ENCODE measurements around the gene CEP43. TPM values are rescaled to one million over a fixed set of nuclear protein-coding genes. Genes with fewer than 3 reads are reported as not detected.

CEP43 gene
- total and polyA plus RNA-seq, 10 of the 15 experiments (the other 5 are each of a cell fraction or from before 2014, with no cell fraction given): 7.7 to 49.9 (median 24.6) TPM

DNA sequence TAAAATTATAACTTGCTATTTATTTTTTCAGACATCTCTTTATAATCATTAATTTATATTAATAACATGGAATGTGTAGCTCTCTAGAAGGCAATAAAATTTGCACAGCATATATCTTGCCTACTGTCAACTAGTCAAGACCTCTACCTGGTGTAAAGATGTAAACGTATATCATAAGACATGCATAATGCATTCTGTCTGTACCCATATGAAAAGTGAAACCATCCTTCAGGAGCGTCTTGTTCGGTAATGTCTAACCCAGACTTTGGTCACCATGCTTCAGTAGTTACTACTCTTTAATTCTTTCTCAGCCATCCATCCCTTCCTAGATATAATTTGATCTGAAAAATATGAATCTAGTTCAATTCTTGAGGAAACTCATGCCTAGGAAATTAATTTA is 21.0 kb downstream of the CEP43 start:
- intact Hi-C loops (cut with micrococcal nuclease; ENCODE audit: unreplicated experiment) (no loop called here), in situ Hi-C loops (cut with MboI) (loop anchor here (25.0 kb wide), 1 partner anchor 117 kb away; no protein-coding TSS in a partner anchor)
- no peak for TF ChIP-seq RFX5 (IDR thresholded peaks at IDR 0.05; ENCODE audit: low read depth, low read length)
- TF ChIP-seq NFXL1 (IDR thresholded peaks at IDR 0.05; ENCODE audit: borderline replicate concordance): no peak
- no peak for TF ChIP-seq SMAD1 (IDR thresholded peaks at IDR 0.05; ENCODE audit: low read depth, partially characterized antibody)
- no peak for TF ChIP-seq MTA3 (IDR thresholded peaks at IDR 0.05; ENCODE audit: borderline replicate concordance, low read length)
- TF ChIP-seq POU2F2 (IDR thresholded peaks at IDR 0.05; ENCODE audit: borderline replicate concordance, low read depth, low read length): peak; percentile 74; the same call in 1 of the 3 replicates
- Histone ChIP-seq H3K4me1 (ENCODE audit: control insufficient read depth, insufficient read depth, low read length) (peaks cover 8% of the 10 kb centered on the region; the same call in 1 of the 2 replicates), H3K4me2 (ENCODE audit: control insufficient read depth, insufficient read depth) (peak overlapping the region; percentile 61), H3K9me3 (replicated peaks; ENCODE audit: control insufficient read depth, insufficient read depth, low read length) (no peaks in the 10 kb centered on the region), H2AFZ (ENCODE audit: control insufficient read depth, low read depth, low read length) (no peak overlapping the region), H3K79me2 (ENCODE audit: control insufficient read depth, insufficient read depth, low read length) (no peaks in the 10 kb centered on the region), H3K27ac (ENCODE audit: control insufficient read depth, insufficient read depth) (no peak overlapping the region; the same call in 1 of the 2 replicates), H3K9ac (ENCODE audit: control insufficient read depth, insufficient read depth, low read length) (no peak overlapping the region), H3K4me3 (no peak overlapping the region), H3K27me3 (replicated peaks in 1 of 2; ENCODE audit: control insufficient read depth in 2 of 2, insufficient read depth in 2 of 2, low read length in 1 of 2) (no peaks in the 10 kb centered on the region), H3K36me3 (ENCODE audit: control insufficient read depth in 2 of 2, insufficient read depth in 2 of 2, low read length in 1 of 2) (peaks cover 6% of the 10 kb centered on the region in 2 experiments), H4K20me1 (ENCODE audit: control insufficient read depth, insufficient read depth) (no peaks in the 10 kb centered on the region)
- DNase-seq (ENCODE audit: low read depth, low spot score): no peak
- ChIA-PET RAD21 (ENCODE audit: unreplicated experiment) (interaction anchor here (0.7 kb wide), 1 partner anchor 30 kb away, joined by 5 read pairs; no protein-coding TSS in a partner anchor), POLR2A (interaction anchor here (0.8 kb wide), 1 partner anchor 46 kb away, joined by 3 read pairs; no protein-coding TSS in a partner anchor), SMC1A (ENCODE audit: uncharacterized antibody, unreplicated experiment) (interaction anchor here (0.6 to 1.8 kb wide), 4 partner anchors 9 to 219 kb away, joined by 3 to 4 read pairs (median 3); partner anchors contain the start of gene CEP43), CTCF (interaction anchor here (1.1 to 1.7 kb wide), 2 partner anchors 31 to 93 kb away, joined by 3 to 5 read pairs; no protein-coding TSS in a partner anchor)
- peak; percentile 93 for ATAC-seq
- FAIRE-seq: peak; percentile 78
- WGBS (ENCODE audit: insufficient coverage, insufficient replicate concordance, low lambda C conversion rate, missing lambda C conversion rate): 52% methylated on average over 3 of the region's 3 CpGs
- BruUV-seq (replicated peaks): no TSS peak

DNA sequence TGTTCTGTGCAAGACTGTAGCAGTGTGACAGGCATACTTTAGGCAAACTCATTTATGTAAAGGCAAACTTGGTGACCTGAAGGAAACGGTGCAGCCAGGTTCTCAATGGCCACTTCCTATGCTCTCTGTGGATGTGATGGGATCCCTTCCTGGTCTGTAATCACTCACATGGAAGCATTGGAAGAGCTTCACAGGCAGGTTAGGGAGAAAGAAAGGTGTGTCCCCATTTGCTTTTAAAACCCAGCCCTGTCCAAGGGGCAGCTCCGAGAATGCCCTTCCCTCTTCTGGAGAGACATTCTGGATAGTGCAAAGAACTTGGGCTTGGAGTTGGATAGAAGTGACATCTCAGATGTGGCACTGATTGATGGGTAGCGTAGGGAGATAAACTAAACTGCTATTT is 28.1 kb downstream of the CEP43 start:
- Histone ChIP-seq H3K9me3 (replicated peaks; ENCODE audit: control insufficient read depth, insufficient read depth, low read length) (no peaks in the 10 kb centered on the region), H4K20me1 (ENCODE audit: control insufficient read depth, insufficient read depth) (no peaks in the 10 kb centered on the region), H3K27me3 (replicated peaks in 1 of 2; ENCODE audit: control insufficient read depth in 2 of 2, insufficient read depth in 2 of 2, low read length in 1 of 2) (no peaks in the 10 kb centered on the region), H3K36me3 (ENCODE audit: control insufficient read depth in 2 of 2, insufficient read depth in 2 of 2, low read length in 1 of 2) (peaks cover 11 to 36% of the 10 kb centered on the region in 2 experiments), H3K4me1 (ENCODE audit: control insufficient read depth, insufficient read depth, low read length) (no peaks in the 10 kb centered on the region), H2AFZ (ENCODE audit: control insufficient read depth, low read depth, low read length) (no peak overlapping the region), H3K4me3 (no peak overlapping the region), H3K9ac (ENCODE audit: control insufficient read depth, insufficient read depth, low read length) (no peak overlapping the region), H3K4me2 (ENCODE audit: control insufficient read depth, insufficient read depth) (no peak overlapping the region), H3K79me2 (ENCODE audit: control insufficient read depth, insufficient read depth, low read length) (no peaks in the 10 kb centered on the region), H3K27ac (ENCODE audit: control insufficient read depth, insufficient read depth) (no peak overlapping the region)
- POLR2A ChIA-PET: no interaction called here
- in situ Hi-C loops (cut with MboI) (no loop called here), intact Hi-C loops (cut with micrococcal nuclease; ENCODE audit: unreplicated experiment) (no loop called here)
- no peak for FAIRE-seq
- WGBS (ENCODE audit: insufficient coverage, insufficient replicate concordance, low lambda C conversion rate, missing lambda C conversion rate): 44% methylated on average over 3 of the region's 3 CpGs
- no TSS peak for BruUV-seq (replicated peaks)
- SMC1A ChIA-PET (ENCODE audit: uncharacterized antibody, unreplicated experiment): no interaction called here
- CTCF ChIA-PET: no interaction called here
- no peak for DNase-seq (ENCODE audit: low read depth, low spot score)
- no peak for TF ChIP-seq BHLHE40 (IDR thresholded peaks at IDR 0.05; ENCODE audit: borderline replicate concordance in 1 of 2, low read depth in 2 of 2, low read length in 1 of 2)
- no peak for TF ChIP-seq JUND (IDR thresholded peaks at IDR 0.05; ENCODE audit: low read depth, low read length)
- no peak for TF ChIP-seq MXI1 (IDR thresholded peaks at IDR 0.05; ENCODE audit: low read depth, low read length)
- RAD21 ChIA-PET (ENCODE audit: unreplicated experiment): no interaction called here
- ATAC-seq: no peak
